Measurements from ENCODE around the gene GJD3.

- TF ChIP-seq FOXP2 (optimal IDR thresholded peaks at IDR 0.05; ENCODE audit: borderline replicate concordance, extremely low read depth, extremely low read length, insufficient read depth): no peak
- TF ChIP-seq, protein P1, sequence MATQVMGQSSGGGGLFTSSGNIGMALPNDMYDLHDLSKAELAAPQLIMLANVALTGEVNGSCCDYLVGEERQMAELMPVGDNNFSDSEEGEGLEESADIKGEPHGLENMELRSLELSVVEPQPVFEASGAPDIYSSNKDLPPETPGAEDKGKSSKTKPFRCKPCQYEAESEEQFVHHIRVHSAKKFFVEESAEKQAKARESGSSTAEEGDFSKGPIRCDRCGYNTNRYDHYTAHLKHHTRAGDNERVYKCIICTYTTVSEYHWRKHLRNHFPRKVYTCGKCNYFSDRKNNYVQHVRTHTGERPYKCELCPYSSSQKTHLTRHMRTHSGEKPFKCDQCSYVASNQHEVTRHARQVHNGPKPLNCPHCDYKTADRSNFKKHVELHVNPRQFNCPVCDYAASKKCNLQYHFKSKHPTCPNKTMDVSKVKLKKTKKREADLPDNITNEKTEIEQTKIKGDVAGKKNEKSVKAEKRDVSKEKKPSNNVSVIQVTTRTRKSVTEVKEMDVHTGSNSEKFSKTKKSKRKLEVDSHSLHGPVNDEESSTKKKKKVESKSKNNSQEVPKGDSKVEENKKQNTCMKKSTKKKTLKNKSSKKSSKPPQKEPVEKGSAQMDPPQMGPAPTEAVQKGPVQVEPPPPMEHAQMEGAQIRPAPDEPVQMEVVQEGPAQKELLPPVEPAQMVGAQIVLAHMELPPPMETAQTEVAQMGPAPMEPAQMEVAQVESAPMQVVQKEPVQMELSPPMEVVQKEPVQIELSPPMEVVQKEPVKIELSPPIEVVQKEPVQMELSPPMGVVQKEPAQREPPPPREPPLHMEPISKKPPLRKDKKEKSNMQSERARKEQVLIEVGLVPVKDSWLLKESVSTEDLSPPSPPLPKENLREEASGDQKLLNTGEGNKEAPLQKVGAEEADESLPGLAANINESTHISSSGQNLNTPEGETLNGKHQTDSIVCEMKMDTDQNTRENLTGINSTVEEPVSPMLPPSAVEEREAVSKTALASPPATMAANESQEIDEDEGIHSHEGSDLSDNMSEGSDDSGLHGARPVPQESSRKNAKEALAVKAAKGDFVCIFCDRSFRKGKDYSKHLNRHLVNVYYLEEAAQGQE (IDR thresholded peaks at IDR 0.05; ENCODE audit: insufficient read depth in 1 of 2, low read depth in 2 of 2, low read length in 2 of 2): no peak
These were observed 47.1 kb downstream of the GJD3 start for GRCh38 chr17:40317345-40317873.
